K562 (cell line): ENCODE measurements around the gene MRFAP1. TPM values are rescaled to one million over a fixed set of nuclear protein-coding genes. Genes with fewer than 3 reads are reported as not detected.
"Not testable (repeated sequence)": the region's sequence is repeated elsewhere in the genome, so short reads cannot be mapped to it uniquely, and the experiment has no call there.

Source experiments
- GTF2A2 ChIP-seq: IDR thresholded peaks from 2 replicates; pipeline ENCODE4 v1.6.1; 2016; ENCODE audit warnings: mild to moderate bottlenecking, missing genetic modification characterization, missing compliant biosample characterization
- HDAC3 ChIP-seq: fragments of 450-650 bp; IDR thresholded peaks from 2 replicates; pipeline ENCODE4 v1.6.1; 2018; ENCODE audit warnings: borderline replicate concordance, mild to moderate bottlenecking, moderate library complexity; ENCODE audit not compliant: partially characterized antibody
- PML ChIP-seq: IDR thresholded peaks from 2 replicates; pipeline ENCODE4 v1.6.1; 2012; ENCODE audit warnings: low read length, inconsistent platforms
- POLR2AphosphoS5 ChIP-seq: IDR thresholded peaks from 2 replicates; pipeline ENCODE4 v1.6.1; 2011; ENCODE audit warnings: mild to moderate bottlenecking, low read depth, low read length, moderate library complexity; ENCODE audit not compliant: control insufficient read depth, insufficient read depth
- SREBF1 ChIP-seq: fragments of 150-350 bp; IDR thresholded peaks from 2 replicates; pipeline ENCODE4 v1.6.1; 2014; ENCODE audit warnings: antibody characterized with exemption, low read depth, low read length, borderline replicate concordance
- SUPT5H ChIP-seq: fragments of 450-650 bp; IDR thresholded peaks from 2 replicates; pipeline ENCODE4 v1.6.1; 2016
- TEAD1 ChIP-seq, 2 experiments: fragments of 450-650 bp in 1 of 2; sonication (generic) in 1 of 2; formaldehyde crosslinking; IDR thresholded peaks; 2 replicates each; pipeline versions ENCODE4 v1.4.0 to v1.8.0; 2020 to 2022; ENCODE audit warnings: mild to moderate bottlenecking in 2 of 2, missing genetic modification reagents in 1 of 2
- TEAD4 ChIP-seq, 2 experiments: sonication (generic) in 1 of 2; formaldehyde crosslinking in 1 of 2; IDR thresholded peaks; 2 replicates each; pipeline versions ENCODE4 v1.6.1 to v1.8.0; 2012 to 2022; ENCODE audit warnings: borderline replicate concordance in 1 of 2, inconsistent platforms in 1 of 2, low read length in 1 of 2, mild to moderate bottlenecking in 1 of 2, missing genetic modification reagents in 1 of 2
- polyA plus RNA-seq, 8 experiments: library from polyadenylated mRNA; depleted of rRNA in 4 of 8; stranded (reverse) in 5 of 8; unstranded in 3 of 8; fragments of >200 nt; fragmentation: Nextera tagmentation in 2 of 8; fragmentation: Illumina TruSeq in 1 of 8; extraction: Ambion mirVana in 2 of 8; extraction: Trizol in 1 of 8; gene quantifications; 2 replicates each; pipeline versions ENCODE4 v1.2.1 to v1.2.3, GENCODE V29; 2011 to 2014; ENCODE audit warnings: inconsistent platforms in 1 of 8, missing spikeins in 1 of 8
- total RNA-seq, 7 experiments: library from RNA; depleted of rRNA in 6 of 7; stranded (reverse); fragments of >200 nt in 6 of 7; fragmentation: Illumina TruSeq in 2 of 7; extraction: Trizol in 2 of 7; gene quantifications; 2 replicates each; pipeline versions ENCODE4 v1.2.1 to v1.2.3, GENCODE V29; 2011 to 2021; ENCODE audit warnings: low replicate concordance in 1 of 7
- TF ChIP-seq, protein P1 (sequence below), 2 experiments: fragments of 150-350 bp in 1 of 2; IDR thresholded peaks; 2 replicates each; pipeline ENCODE4 v1.6.1; 2012 to 2016; ENCODE audit warnings: low read depth in 2 of 2, low read length in 2 of 2, mild to moderate bottlenecking in 1 of 2, moderate library complexity in 1 of 2
- TF ChIP-seq, protein P2 (sequence below), 2 experiments: fragments of 450-650 bp; IDR thresholded peaks; 2 replicates each; pipeline ENCODE4 v1.6.1; 2018; ENCODE audit warnings: mild to moderate bottlenecking in 2 of 2, low read depth in 1 of 2; ENCODE audit not compliant: partially characterized antibody in 2 of 2
- TF ChIP-seq, protein P3 (sequence below): fragments of 450-650 bp; IDR thresholded peaks from 2 replicates; pipeline ENCODE4 v1.6.1; 2016
- TF ChIP-seq, protein P4 (sequence below): fragments of 450-650 bp; IDR thresholded peaks from 2 replicates; pipeline ENCODE4 v1.6.1; 2016; ENCODE audit warnings: mild to moderate bottlenecking
- TF ChIP-seq, protein P5 (sequence below): fragments of 450-650 bp; formaldehyde crosslinking; IDR thresholded peaks from 2 replicates; pipeline ENCODE4 v1.4.0; 2022; ENCODE audit warnings: missing genetic modification characterization

Gene MRFAP1
- total and polyA plus RNA-seq, 9 of the 15 experiments (the other 6 are each of a cell fraction or from before 2014, with no cell fraction given) = 46.0 to 270 (median 151) TPM

DNA sequence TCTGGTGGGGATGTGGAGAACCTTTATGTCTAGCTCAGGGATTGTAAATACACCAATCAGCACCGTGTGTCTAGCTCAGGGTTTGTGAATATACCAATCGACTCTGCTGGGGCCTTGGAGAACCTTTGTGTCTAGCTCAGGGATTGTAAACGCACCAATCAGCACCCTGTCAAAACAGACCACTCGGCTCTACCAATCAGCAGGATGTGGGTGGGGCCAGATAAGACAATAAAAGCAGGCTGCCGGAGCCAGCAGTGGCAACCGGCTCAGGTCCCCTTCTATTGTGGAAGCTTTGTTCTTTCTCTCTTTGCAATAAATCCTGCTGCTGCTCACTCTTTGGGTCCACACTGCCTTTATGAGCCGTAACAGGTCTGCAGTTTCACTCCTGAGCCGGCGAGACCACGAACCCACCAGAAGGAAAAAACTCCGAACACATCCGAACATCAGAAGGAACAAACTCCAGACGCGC is 32.7 kb downstream of the MRFAP1 start (continued):
- TF ChIP-seq, protein P1, sequence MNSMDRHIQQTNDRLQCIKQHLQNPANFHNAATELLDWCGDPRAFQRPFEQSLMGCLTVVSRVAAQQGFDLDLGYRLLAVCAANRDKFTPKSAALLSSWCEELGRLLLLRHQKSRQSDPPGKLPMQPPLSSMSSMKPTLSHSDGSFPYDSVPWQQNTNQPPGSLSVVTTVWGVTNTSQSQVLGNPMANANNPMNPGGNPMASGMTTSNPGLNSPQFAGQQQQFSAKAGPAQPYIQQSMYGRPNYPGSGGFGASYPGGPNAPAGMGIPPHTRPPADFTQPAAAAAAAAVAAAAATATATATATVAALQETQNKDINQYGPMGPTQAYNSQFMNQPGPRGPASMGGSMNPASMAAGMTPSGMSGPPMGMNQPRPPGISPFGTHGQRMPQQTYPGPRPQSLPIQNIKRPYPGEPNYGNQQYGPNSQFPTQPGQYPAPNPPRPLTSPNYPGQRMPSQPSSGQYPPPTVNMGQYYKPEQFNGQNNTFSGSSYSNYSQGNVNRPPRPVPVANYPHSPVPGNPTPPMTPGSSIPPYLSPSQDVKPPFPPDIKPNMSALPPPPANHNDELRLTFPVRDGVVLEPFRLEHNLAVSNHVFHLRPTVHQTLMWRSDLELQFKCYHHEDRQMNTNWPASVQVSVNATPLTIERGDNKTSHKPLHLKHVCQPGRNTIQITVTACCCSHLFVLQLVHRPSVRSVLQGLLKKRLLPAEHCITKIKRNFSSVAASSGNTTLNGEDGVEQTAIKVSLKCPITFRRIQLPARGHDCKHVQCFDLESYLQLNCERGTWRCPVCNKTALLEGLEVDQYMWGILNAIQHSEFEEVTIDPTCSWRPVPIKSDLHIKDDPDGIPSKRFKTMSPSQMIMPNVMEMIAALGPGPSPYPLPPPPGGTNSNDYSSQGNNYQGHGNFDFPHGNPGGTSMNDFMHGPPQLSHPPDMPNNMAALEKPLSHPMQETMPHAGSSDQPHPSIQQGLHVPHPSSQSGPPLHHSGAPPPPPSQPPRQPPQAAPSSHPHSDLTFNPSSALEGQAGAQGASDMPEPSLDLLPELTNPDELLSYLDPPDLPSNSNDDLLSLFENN (IDR thresholded peaks at IDR 0.05; ENCODE audit: low read depth in 2 of 2, low read length in 2 of 2) = 0 out of 4 replicates have a peak, but pooled peaks of 1 of the 2 experiments have one; percentile 14
- TF ChIP-seq PML (peak; percentile 93), HDAC3 (peak; percentile 36), POLR2AphosphoS5 (peak; percentile 85), TEAD4 (IDR thresholded peaks at IDR 0.05; ENCODE audit: low read length) (peak; percentile 28), SUPT5H (peak; percentile 99), SREBF1 (peak; percentile 97), TEAD1 (CRISPR knock-in tag; IDR thresholded peaks at IDR 0.05) (0 out of 4 replicates have a peak, but pooled peaks of 1 of the 2 experiments have one; percentile 42), GTF2A2 (peak; percentile 68)
- TF ChIP-seq, protein P2, sequence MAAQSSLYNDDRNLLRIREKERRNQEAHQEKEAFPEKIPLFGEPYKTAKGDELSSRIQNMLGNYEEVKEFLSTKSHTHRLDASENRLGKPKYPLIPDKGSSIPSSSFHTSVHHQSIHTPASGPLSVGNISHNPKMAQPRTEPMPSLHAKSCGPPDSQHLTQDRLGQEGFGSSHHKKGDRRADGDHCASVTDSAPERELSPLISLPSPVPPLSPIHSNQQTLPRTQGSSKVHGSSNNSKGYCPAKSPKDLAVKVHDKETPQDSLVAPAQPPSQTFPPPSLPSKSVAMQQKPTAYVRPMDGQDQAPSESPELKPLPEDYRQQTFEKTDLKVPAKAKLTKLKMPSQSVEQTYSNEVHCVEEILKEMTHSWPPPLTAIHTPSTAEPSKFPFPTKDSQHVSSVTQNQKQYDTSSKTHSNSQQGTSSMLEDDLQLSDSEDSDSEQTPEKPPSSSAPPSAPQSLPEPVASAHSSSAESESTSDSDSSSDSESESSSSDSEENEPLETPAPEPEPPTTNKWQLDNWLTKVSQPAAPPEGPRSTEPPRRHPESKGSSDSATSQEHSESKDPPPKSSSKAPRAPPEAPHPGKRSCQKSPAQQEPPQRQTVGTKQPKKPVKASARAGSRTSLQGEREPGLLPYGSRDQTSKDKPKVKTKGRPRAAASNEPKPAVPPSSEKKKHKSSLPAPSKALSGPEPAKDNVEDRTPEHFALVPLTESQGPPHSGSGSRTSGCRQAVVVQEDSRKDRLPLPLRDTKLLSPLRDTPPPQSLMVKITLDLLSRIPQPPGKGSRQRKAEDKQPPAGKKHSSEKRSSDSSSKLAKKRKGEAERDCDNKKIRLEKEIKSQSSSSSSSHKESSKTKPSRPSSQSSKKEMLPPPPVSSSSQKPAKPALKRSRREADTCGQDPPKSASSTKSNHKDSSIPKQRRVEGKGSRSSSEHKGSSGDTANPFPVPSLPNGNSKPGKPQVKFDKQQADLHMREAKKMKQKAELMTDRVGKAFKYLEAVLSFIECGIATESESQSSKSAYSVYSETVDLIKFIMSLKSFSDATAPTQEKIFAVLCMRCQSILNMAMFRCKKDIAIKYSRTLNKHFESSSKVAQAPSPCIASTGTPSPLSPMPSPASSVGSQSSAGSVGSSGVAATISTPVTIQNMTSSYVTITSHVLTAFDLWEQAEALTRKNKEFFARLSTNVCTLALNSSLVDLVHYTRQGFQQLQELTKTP (IDR thresholded peaks at IDR 0.05; ENCODE audit: low read depth in 1 of 2, partially characterized antibody in 2 of 2) = peak; percentile 77 to 96
- TF ChIP-seq, protein P3, sequence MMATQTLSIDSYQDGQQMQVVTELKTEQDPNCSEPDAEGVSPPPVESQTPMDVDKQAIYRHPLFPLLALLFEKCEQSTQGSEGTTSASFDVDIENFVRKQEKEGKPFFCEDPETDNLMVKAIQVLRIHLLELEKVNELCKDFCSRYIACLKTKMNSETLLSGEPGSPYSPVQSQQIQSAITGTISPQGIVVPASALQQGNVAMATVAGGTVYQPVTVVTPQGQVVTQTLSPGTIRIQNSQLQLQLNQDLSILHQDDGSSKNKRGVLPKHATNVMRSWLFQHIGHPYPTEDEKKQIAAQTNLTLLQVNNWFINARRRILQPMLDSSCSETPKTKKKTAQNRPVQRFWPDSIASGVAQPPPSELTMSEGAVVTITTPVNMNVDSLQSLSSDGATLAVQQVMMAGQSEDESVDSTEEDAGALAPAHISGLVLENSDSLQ = peak; percentile 5; the same call in 1 of the 2 replicates
- not testable (repeated sequence) for TF ChIP-seq TEAD4 (CRISPR knock-in tag; IDR thresholded peaks at IDR 0.05; ENCODE audit: borderline replicate concordance)
- TF ChIP-seq, protein P4, sequence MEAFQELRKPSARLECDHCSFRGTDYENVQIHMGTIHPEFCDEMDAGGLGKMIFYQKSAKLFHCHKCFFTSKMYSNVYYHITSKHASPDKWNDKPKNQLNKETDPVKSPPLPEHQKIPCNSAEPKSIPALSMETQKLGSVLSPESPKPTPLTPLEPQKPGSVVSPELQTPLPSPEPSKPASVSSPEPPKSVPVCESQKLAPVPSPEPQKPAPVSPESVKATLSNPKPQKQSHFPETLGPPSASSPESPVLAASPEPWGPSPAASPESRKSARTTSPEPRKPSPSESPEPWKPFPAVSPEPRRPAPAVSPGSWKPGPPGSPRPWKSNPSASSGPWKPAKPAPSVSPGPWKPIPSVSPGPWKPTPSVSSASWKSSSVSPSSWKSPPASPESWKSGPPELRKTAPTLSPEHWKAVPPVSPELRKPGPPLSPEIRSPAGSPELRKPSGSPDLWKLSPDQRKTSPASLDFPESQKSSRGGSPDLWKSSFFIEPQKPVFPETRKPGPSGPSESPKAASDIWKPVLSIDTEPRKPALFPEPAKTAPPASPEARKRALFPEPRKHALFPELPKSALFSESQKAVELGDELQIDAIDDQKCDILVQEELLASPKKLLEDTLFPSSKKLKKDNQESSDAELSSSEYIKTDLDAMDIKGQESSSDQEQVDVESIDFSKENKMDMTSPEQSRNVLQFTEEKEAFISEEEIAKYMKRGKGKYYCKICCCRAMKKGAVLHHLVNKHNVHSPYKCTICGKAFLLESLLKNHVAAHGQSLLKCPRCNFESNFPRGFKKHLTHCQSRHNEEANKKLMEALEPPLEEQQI = peak; percentile 79
- TF ChIP-seq, protein P5, sequence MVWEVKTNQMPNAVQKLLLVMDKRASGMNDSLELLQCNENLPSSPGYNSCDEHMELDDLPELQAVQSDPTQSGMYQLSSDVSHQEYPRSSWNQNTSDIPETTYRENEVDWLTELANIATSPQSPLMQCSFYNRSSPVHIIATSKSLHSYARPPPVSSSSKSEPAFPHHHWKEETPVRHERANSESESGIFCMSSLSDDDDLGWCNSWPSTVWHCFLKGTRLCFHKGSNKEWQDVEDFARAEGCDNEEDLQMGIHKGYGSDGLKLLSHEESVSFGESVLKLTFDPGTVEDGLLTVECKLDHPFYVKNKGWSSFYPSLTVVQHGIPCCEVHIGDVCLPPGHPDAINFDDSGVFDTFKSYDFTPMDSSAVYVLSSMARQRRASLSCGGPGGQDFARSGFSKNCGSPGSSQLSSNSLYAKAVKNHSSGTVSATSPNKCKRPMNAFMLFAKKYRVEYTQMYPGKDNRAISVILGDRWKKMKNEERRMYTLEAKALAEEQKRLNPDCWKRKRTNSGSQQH (CRISPR knock-in tag) = 0 out of 2 replicates have a peak, but pooled peaks have one; percentile 62
